ENCODE results near the gene DUSP15.
"Not testable (repeated sequence)": the region's sequence is repeated elsewhere in the genome, so short reads cannot be mapped to it uniquely, and the experiment has no call there.

The DUSP15 gene

GRCh38 chr20:31837896-31838397 lies 32.4 kb downstream of the DUSP15 start:
- DNase-seq = no peak

GRCh38 chr20:31836853-31837608 lies 33.3 kb downstream of the DUSP15 start:
- DNase-seq = no peak

DNA sequence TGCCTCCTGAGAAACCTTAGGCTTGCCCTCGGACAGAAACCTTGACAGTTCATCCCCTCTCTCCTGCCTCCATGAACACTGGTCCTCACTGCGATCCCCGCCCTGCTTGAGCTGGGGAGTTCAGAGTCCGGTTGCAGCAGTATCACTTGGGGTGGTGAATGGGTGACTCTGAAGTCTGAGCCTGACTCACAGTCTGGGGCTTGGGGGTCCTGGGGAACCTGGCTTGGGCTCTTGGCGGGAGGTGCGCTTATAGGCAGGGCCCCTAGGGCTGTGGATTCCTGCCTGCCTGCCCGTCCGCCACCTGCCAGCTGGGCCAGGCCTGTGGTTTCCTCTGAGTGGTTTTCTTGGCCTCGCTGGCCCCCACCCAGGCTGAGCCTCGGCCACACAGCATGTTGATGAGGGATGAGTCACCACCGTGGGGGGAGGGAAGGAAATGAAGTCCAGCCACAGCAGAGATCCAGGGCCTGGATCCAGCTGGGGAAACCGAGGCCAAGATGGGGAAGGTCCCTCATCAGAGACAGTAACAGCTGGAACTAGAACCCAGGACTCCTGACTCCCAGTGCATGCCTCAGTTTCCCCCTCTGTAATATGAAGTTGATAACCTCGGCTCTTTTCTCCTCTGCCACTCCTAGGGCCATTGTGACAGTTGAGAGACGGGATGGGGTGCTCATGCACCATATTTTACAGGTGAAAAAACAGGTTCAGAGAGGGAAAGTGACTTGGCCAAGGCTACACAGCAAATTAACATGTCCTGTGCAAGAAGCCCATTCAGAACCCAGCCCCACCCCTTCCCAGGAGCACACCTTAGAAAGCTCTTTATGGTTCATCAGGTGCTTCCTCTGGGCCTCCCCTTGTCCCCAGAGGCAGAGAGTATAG lies 34.1 kb downstream of the DUSP15 start:
- no peak for DNase-seq

- no peak for DNase-seq
These were observed 34.8 kb downstream of the DUSP15 start for GRCh38 chr20:31835554-31835953.

- DNase-seq = no peak
These were observed 36.3 kb downstream of the DUSP15 start for GRCh38 chr20:31833931-31834521.

- DNase-seq = no peak
These were observed 37.0 kb downstream of the DUSP15 start for GRCh38 chr20:31833130-31833930.

- no peak for DNase-seq
These were observed 38.5 kb downstream of the DUSP15 start for GRCh38 chr20:31831771-31832306.

- DNase-seq = no peak
These were observed 39.1 kb downstream of the DUSP15 start for GRCh38 chr20:31831211-31831610.

DNA sequence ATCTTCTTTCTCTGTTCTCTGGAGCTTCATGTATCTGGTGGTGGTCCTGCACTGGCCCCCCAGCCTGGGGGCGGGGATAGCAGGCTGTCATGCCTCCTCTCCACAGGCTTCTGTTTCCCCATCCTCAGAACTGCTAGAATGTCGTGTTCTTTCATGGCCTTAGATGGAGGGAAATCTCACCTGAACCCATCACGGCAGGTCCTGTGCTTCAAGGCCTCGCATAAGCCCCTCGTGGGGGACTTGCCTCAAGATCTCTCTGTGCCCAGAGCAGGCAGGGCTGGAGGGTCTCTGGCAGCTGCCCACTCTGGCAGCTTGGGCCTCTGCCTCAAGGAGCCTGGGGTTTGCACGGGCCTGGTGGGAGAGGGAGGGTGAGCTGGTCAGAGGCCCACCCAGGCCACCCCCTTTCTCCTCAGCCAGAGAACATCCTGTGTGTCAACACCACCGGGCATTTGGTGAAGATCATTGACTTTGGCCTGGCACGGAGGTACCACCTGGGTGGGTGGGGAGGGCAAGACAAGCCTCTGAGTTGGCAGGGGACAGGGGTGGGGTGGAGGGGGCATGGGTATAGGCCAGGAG lies 39.8 kb downstream of the DUSP15 start:
- no peak for DNase-seq

GRCh38 chr20:31829731-31830130 lies 40.6 kb downstream of the DUSP15 start:
- no peak for DNase-seq

- DNase-seq = not testable (repeated sequence)
These were observed 42.3 kb downstream of the DUSP15 start for GRCh38 chr20:31828016-31828415.

- no peak for DNase-seq
These were observed 43.3 kb downstream of the DUSP15 start for GRCh38 chr20:31827059-31827458.

DNA sequence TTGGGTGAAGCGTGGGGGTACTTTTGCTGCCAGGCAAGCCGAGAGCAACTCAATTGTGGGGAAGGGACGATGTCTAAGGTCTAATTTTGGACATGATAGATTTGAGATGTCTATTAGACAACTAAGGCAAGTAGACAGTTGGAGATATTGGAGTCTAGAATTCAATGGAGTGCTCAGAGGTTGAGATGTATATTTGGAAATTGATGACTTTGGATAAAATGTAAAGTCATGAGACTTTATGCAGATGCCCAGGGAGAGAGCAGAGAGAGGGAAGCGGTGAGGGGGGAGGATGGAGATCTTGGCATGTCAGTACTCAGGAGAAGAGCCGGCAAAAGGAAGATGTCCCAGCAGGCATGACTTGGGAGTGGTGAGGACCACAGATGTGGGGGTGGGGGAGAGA lies 44.3 kb downstream of the DUSP15 start:
- no peak for DNase-seq

DNA sequence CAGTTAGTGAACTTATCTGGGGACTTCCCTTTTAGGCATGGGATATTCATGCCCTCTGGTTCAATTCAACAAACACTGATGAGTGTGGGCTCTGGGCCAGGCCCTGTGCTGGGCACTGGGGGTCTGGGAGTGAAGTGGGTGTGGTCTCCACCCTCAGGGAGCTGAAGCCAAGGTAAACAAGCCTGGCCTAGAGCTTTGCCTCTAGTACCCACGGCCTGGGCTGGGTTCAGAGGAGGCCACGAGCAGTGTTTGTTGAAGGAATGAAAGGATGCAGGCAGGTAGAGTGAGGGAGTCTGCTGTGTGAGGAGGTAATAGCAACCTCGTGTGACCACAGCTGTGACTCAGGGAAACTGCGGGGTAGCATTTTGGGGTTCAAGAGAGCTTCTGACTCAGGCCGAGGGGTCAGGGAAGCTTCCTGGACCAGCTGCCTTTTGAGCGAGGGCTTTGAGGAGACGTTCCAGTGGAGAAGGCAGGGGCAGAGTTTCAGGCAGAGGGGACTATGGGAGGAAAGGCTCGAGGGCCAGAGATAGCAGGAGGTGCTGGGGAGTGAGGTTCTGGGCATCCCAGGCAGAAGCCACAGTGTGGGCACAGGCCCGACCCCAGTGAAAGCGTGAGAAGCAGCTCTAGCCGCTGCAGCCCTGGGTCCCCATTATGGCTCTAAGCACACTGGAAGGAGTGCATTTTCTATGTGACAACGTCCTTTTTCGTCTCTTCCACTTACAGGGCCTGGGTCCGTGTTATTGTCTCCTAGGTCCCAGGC lies 45.6 kb downstream of the DUSP15 start:
- DNase-seq = no peak

GRCh38 chr20:31824125-31824485 lies 46.2 kb downstream of the DUSP15 start:
- DNase-seq = no peak

GRCh38 chr20:31823360-31824124 lies 46.8 kb downstream of the DUSP15 start:
- no peak for DNase-seq

GRCh38 chr20:31822421-31823330 lies 47.7 kb downstream of the DUSP15 start:
- DNase-seq = no peak

- DNase-seq = no peak
These were observed 48.9 kb downstream of the DUSP15 start for GRCh38 chr20:31821427-31821826.

GRCh38 chr20:31820228-31820627 lies 50.1 kb downstream of the DUSP15 start:
- no peak for DNase-seq
